GM21723 (cell line): ENCODE results near the gene PAWR.
"Not testable (repeated sequence)": the region's sequence is repeated elsewhere in the genome, so short reads cannot be mapped to it uniquely, and the experiment has no call there.

Experiments
- ATAC-seq: cut with Tn5 transposase; IDR thresholded peaks from one replicate; pipeline ENCODE4 v1.9.1; 2021; ENCODE audit warnings: mild to moderate bottlenecking, moderate library complexity; ENCODE audit not compliant: unreplicated experiment

PAWR gene

DNA sequence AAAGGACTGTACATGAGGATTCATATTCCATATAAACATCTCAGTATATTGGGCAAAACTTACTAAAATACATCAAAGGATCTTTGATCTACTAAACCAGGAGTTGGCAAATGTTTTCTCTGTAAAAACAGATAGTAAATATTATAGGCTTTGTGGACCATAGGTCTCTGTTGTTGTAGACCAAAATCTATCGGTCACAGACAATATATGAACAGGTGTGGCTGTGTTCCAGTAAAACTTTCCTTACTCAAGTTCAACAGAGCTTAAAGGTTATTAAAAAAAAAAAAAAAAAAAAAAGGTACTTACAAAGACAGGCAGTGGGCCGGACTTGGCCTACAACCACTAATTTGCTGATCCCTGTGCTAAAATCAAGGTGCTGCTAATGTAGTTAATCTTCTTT, 40.3 kb downstream of the PAWR start:
- no peak for ATAC-seq

DNA sequence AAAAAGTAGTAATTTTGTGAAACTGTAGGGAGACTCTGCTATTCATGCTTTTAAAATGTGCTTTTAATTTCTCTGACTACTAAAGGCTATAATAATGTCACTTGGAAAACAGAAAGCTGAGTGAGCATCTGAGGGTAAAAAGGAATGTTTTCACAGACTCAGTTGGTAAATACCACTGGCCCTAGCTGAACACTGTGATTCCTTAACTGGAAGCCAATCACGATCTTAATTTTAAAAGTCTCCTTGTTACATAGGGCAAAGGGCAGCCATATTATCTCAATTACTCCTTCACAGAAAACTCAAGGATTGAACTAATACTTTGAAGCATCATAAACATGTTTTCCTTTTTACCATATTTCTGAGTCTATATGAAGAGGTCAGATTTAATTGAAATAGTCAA, 41.9 kb downstream of the PAWR start:
- ATAC-seq: no peak

DNA sequence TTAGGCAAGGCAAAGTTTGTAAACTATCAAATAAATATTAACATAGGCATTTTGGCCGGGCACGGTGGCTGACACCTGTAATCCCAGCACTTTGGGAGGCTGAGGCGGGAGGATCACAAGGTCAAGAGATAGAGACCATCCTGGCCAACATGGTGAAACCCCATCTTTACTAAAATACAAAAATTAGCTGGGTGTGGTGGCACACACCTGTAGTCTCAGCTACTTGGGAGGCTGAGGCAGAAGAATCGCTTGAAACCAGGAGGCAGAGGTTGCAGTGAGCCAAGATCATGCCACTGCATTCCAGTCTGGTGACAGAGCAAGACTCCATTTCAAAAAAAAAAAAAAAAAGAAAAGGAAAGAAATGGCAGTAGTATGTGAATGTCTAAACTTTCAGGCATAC, 43.9 kb downstream of the PAWR start:
- not testable (repeated sequence) for ATAC-seq

DNA sequence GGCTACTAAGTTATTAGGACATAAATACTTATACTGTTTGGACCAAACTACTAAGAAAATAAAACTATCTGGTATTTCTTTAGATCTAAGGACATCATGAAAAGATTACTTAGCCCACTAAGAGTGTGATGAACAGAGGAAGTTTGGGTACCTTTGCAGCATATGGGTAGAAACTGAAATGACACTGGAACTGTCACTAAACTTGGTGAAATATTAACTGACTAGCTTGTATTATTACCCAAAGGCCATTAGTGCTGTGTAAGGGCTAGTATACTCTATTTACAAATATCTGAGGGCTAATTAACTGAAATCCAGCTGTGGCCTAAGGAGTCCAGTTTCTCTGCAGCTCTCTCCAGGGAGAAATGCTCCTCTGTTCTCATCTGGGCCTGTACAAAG, 45.5 kb downstream of the PAWR start:
- ATAC-seq: peak; percentile 93

DNA sequence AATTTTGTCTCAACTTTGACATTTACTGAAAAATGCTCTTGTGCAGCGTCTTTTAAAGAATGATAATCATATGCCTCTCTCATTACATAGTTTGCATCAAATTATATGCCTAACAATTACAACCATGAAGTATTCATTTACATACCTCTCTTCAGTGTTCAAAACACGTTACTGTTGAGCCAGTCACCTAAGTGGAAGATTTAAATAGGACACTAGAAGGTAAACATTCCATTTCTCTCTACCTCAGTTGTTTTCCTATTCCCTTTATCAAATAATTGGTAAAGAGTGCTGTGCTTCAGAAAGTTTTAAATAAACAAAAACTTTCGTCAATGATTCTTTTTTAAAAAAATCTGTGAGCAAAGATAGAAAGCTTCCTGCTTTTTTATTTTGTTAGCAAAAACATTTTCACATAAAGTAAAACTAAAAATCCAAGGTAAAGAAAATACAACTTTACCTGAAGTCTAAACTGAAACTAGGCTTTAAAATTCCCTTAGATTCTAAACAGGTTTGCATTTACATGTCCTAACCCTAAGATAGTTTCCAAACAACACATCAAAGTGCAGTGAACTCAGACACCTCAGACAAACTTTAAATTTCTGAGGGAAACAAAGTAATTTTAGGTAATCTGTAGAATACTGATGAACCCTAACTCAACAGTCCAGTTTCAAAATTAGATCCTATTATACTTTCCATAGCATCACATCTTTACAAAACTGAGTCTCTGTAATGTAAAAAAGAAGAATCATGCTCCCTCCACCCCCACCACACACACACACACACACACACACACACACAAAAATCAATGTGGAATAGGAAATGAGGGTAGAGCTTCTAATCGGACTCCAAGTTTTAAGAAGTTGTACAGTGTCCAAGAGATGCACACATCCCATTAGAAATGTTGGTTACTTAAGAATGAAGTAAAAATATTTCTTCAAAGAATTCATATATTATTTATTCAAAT, 46.2 kb downstream of the PAWR start:
- ATAC-seq: peak; percentile 33

DNA sequence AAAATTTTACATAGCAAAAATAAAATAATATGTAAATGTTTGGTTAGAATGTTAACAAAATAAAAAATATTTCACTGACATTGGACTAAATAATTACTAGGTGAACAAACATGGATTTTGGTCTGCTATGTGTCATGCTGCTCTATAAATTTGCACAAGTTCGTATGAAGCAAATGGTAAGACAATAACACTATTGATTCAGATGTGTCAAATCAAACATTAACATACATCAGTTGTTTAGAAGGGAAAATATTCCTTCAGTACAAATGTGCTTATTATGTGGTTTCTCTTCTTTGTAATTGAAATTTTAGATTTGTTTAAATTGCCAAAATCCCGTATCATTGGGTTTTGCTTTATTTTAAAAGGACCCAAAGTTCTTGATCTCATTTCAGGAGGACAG, 46.9 kb downstream of the PAWR start:
- no peak for ATAC-seq

DNA sequence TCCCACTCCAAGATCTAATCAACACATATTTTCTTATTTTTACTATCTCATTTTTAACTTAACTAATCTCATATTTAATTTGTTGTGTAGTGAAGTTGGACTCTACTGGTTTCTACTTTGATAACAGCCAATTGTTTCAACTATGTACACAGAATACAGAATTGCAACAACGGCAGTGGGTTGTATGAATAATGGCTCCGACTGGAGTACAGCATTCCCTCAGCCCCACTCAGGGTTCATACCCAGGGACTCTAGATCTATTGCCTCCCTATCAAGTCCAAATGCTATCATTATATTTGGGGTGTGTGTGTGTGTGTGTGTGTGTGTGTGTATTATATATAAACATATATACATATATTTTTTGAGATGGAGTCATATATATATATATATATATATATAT, 52.3 kb downstream of the PAWR start:
- no peak for ATAC-seq

DNA sequence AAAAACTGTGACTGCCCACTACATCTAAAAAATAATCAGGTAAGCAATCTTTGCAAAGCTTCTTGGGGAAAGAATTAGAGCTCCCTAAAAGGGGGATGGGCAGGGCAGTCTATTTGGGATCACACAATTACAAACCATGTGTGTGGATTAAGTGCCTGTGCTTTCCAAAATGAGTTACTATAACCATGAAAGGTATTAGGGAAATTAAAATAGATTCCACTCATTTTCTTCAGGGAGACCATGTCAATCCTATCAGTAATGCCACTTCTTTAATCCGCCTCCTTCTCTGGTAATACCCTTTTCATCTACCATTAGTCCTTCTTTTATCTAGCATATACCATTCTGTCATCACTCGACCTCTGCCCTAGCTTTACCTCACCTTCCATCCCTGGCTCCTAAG, 53.7 kb downstream of the PAWR start:
- ATAC-seq: no peak

DNA sequence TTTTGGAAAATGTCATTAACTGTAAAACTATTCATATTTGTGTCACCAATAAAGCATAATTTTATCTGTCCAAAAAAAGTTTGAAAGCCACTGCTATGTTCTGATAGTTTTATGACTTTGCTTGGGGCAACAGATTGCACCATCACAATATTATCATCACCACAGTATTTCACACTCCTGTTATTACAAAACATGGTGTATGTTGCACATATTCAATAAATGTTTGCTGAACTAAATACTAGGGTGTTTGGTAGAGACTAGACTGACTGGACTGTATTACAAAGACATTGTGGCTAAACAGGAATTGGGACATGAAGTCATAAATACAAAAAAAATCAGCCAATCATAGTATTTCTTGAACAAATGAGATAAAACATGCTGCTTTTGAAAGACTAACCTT, 55.1 kb downstream of the PAWR start:
- ATAC-seq: no peak

DNA sequence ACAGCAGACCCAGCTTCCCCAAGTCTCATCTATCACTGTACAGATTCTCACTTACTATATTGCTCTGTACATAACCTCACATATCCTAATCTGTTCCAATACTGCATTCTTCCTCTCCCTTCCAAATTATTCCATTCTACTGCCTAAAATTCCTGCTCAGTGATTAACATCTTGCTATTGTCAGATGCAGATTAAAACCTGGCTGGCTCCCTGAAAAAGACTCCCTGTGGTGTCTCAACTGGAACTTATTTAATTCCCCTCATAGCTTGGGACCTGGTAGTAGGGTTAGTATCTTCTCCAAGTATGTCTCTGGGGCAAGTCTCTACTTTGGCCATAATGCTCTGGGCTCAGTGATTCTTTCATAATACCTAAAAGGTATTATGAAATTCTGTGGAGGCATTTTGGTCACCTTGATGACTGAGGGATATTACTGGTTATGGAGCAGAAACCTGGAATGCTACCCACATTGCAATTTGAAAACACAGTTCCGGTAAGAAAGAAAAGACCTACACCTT, 55.8 kb downstream of the PAWR start:
- no peak for ATAC-seq

DNA sequence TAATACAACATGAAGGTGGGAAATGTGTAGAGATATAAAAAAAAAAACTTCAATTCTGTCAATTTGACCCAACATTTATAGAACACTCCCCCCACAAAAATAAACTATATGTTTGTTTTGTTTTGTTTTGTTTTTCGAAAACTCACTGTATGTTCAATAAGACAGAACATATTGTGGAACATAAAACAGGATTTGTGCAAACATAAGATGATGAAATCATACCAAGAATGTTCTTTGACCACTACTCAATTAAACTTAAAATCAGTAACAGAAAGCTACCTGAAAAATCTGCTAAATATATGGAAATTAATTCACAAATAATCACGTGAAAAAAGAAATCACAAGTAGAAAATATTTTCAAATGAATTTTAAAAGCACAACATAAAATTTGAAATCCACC, 61.2 kb downstream of the PAWR start:
- ATAC-seq: no peak

DNA sequence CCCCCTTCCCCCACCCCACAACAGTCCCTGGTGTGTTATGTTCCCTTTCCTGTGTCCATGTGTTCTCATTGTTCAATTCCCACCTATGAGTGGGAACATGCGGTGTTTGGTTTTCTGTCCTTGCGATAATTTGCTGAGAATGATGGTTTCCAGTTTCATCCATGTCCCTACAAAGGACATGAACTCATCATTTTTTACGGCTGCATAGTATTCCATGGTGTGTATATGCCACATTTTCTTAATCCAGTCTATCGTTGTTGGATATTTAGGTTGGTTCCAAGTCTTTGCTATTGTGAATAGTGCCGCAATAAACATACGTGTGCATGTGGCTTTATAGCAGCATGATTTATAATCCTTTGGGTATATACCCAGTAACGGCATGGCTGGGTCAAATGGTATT, 64.0 kb downstream of the PAWR start:
- not testable (repeated sequence) for ATAC-seq

DNA sequence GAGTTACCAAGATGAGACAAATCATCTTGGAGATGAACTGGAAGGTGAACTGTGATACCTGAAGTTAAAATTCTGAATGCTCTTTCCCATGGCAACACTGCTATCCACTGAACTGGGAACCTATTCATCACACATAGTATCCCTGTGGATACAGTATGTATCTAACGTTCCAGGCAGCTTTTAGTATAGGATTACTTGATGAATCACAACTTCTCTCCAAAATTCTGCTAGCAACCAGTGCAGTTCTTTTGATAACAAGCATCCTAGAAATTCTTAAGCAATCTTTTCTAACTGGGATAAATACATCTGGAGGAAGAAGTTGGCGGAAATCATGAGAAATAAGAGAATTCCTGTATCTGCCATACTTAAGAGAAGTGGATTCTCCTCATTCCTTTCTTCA, 66.4 kb downstream of the PAWR start:
- no peak for ATAC-seq

DNA sequence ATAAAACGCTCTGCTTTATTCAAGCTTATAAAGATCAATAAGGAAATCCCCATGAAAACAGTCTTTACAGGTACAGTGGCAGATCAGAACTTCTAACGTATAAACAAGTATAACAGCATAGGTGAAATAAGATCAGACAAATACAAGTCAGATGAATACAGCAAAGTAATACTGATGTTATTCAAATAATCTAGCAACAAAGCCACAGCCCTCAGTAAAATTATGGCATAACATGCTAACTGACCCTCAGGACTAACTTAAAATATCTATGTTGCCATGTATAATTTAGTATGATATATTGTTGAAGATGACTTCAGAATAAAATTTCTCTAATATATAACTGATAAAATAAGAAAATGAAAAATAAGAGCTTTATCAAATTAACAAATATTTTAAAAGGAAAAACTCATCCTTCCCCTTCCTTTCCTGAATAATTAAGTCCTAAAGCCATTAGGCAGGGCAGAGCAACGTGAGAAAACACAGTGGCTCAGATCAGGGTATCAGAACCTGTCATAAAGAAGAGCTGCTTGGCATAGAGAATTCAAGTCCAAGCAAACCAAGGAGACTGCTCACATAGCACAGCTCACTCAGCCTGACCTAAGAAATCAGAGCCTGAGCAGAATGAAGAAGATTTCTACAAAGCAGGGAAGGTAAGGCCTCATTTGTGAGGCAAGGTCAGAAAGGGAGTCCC, 70.7 kb downstream of the PAWR start:
- no peak for ATAC-seq

DNA sequence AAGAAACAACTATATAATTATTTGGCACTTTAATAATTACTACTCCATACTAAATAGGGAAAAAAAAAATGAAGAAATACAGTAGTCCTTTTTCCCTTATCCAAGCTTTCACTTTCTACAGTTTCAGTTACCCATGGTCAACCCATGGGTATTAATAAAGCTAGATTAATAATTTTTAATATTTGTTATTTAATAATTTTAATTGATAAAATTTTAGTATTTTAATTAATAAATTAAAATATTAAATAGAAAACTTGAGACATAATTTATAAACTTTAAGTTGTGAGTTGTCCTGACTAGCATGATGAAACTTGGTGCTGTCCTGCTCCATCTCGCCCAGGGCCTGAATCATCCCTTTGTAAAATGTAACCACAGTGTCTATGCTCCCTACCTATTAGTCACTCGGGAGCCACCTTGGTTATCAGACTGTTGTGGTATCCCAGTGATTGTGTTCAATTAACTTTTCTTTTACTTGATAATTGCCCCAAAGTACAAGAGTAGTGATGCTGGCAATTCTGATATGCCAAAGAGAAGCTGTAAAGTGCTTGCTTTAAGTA, 71.8 kb downstream of the PAWR start:
- ATAC-seq: no peak

DNA sequence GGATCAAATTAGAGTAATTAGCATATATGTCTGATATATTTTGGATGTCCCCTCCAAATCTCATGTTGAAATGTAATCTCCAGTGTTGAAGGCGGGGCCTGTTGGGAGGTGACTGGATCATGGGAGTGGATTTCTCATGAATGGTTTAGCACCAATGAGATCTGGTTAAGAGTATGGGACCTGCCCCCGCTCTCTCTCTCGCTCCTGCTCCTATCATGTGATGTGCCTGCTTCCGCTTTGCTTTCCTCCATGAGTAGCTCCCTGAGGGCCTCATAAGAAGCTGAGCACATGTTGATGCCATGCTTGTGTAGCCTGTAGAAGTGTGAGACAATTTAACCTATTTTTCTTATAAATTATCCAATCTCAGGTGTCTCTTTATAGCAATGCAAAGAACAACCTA, 73.1 kb downstream of the PAWR start:
- ATAC-seq: no peak

DNA sequence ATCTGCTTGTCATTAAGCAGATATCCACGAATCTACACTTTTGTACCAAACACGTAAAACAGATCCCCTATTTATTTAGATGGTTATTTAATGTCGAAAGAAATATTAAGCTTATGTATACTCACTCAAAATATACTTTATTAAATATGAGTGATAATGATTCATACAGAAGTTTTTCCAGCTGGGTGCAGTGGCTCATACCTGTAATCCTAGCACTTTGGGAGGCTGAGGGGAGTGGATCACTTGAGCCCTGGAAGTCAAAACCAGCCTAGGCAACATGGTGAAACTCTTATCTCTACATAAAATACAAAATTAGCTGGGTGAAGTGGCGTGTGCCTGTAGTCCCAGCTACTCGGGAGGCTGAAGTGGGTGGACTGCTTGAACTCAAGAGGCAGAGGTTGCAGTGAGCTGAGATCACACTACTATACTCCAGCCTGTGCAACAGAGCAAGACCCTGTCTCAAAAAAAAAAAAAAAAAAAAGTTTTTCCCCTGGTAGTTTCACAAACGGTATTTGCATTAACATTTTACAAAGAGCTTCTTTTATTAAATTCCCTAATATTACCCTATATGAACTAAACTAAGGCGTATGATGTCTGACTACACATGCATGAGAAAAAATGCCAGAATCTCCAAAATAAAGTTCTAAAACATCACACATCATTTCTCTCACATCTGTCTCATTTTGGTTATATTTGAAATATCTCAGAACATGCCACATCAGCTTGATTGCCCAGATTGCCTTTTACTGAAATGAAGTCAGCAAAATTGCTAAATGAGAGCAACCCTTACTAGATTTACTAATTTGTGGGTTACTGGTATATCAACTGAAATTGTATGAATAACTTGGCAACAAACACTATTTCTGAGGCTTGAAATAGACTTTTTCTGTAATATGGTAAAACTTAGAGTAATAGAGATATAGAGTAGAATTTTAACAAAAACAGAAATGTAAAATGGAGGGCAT, 74.9 kb downstream of the PAWR start:
- ATAC-seq: peak; percentile 73

DNA sequence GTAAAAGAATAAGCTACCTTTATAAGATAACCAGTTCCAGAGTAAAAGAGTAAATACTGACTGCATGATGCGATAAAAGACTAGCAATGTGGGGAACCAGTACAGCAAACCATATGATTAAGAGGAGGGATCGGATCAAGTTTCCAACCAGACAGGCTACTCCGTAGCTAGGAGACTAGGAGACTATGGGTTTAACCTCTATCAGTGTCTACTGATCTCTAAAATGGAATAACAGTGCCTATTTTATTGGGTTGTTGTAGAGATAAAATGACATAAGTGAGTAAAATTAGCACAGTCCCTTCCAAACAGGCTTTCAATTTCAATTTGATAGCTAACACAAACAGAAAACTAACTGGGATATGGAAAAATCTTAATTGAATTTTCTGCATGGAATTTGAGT, 76.0 kb downstream of the PAWR start:
- ATAC-seq: no peak

DNA sequence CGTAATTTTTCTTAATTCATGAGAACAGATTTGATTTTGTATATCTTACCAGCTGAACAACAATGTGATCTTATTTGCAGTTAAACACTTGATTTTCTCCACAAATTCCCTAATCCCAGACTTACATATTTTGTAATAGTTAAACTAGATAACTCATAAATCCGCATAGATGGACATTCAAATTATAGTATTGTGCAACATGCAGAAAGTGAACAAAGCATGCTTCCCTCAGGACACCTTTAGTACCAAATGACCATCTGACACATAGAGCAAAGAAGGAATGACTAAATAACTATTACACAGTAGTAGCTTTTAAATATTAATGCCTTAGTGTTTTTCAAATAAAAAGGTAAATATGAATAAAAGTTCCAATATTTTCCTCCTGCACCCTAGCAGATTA, 88.9 kb downstream of the PAWR start:
- ATAC-seq: no peak

DNA sequence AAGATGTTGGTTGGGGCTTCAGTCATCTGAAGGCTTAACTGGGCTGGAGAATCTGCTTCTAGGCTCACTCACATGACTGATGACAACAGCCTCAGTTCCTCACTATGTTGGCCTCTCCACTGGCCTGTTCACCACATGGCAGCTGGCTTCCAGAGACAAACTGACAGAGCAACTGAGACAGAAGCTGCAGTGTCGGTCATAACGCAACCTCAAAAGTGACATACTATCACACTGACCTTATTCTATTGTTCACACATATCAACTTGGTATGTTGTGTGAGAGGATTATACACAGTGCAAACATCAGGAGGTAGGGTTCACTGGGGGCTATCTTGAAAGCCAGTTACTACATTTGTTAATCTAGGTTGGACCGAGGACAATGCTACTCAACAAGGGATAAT, 92.9 kb downstream of the PAWR start:
- ATAC-seq: no peak
